Right ventricle myocardium inferior (tissue), 1 donor: ENCODE measurements around the gene FIP1L1. TPM values are rescaled to one million over a fixed set of nuclear protein-coding genes. Genes with fewer than 3 reads are reported as not detected.
"Not testable (repeated sequence)": the region's sequence is repeated elsewhere in the genome, so short reads cannot be mapped to it uniquely, and the experiment has no call there.

Experiments used
- ATAC-seq: fragments of 200-7000 bp; cut with Tn5 transposase; one replicate; pipeline ENCODE4 v1.9.1; 2020; ENCODE audit warnings: mild to moderate bottlenecking, moderate library complexity
- DNase-seq: peaks from one replicate; pipeline ENCODE4 v3.0.0; 2021; ENCODE audit errors: missing footprints
- intact Hi-C: fragments of 100-400 bp; cut with DNase I; formaldehyde crosslinking; loops from one replicate; pipeline ENCODE4 v1.11.0; 2022
- long read RNA-seq: library from polyadenylated mRNA; unstranded; transcript quantifications from one replicate; pipeline ENCODE4 v2.0.0, GENCODE V29; 2021
- total RNA-seq: library from RNA; stranded (reverse); fragmentation: NEBNext Ultra II Directional; extraction: Animal tissue kit (Norgen Biotek cat#: 25700); gene quantifications from one replicate; pipeline ENCODE4 v1.2.1, GENCODE V29; 2021
- donor health status: DM: no; HTN: yes; CAD: no; lungs with severe emphysema.

The FIP1L1 gene
- 26.0 TPM for total RNA-seq
- long read RNA-seq, partial matches to known transcripts: 0 of 28 reads
- long read RNA-seq, other reads (novel, unspliced or antisense): 20 of 28 reads

DNA sequence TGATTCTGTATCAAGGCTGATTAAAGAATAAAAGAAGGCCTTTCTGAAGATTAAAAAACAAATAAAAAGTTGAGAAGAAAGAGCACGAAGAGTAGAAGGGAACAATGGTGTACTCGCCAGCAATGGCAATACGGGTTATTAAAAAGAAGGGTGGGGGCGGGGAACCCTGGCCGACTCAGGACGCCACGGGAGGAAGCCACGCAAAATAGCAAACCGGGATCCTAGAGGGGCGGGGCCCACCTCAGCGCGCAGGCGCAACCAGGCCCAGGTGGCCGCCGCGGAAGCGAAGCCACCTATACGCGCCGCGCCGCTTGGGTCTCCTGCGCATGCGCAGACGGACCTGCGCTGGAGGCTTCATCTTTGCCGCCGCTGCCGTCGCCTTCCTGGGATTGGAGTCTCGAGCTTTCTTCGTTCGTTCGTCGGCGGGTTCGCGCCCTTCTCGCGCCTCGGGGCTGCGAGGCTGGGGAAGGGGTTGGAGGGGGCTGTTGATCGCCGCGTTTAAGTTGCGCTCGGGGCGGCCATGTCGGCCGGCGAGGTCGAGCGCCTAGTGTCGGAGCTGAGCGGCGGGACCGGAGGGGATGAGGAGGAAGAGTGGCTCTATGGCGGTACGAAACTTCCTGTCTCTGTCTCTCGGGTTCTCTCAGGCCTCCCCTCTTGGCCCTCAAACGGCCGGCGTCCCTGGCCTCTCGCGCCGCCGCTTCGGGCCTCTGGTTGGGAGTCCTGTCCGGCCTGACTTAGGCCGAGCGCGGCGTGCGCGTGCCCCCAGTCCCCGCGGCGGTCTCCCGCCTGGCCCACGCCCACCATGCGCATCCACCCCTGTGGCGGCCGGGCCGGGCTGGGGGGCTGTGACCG lies at the start of gene FIP1L1:
FIP1L1 (plus strand) TSS at position 323 of the 852 bp plus-strand sequence; CDS start at position 521, 198 bp downstream.
- DNase-seq (peak; percentile 98), ATAC-seq (peak; percentile 99)
- intact Hi-C loops: loop anchor here (5.0 kb wide), 2 partner anchors 355 to 855 kb away; no protein-coding TSS in a partner anchor

GRCh38 chr4:53334916-53335315 lies 42.5 kb upstream of the FIP1L1 start:
- ATAC-seq, DNase-seq, intact Hi-C loops: not testable (repeated sequence)

DNA sequence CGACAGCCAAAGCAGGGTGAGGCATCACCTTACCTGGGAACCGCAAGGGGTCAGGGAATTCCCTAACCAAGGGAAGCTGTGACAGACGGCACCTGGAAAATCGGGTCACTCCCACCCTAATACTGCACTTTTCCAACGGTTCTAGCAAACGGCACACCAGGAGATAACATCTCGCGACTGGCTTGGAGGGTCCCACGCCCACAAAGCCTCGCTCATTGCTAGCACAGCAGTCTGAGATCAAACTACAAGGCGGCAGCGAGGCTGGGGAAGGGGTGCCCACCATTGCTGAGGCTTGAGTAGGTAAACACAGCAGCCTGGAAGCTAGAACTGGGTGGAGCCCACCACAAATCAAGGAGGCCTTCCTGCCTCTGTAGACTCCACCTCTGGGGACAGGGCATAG lies 37.3 kb upstream of the FIP1L1 start:
- DNase-seq, intact Hi-C loops: not testable (repeated sequence)

DNA sequence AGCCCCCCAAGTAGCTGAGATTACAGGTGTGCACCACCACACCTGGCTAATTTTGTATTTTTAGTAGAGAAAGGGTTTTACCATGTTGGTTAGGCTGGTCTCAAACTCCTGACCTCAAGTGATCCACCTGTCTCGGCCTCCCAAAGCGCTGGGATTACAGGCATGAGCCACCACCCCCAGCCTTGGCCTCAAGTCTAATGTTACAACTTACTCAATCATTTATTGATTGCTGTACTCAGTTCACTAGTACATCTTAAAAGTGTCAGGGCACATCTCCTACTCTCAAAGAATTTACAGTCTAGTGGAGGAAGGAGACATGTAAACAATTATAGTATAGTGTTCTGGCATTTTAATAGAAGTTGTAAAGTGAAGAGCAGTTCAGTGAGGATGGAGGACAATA lies 31.0 kb upstream of the FIP1L1 start:
- ATAC-seq, DNase-seq, intact Hi-C loops: not testable (repeated sequence)

More for the DNA sequence above, 37.3 kb upstream of the FIP1L1 start:
- not testable (repeated sequence) for ATAC-seq

DNA sequence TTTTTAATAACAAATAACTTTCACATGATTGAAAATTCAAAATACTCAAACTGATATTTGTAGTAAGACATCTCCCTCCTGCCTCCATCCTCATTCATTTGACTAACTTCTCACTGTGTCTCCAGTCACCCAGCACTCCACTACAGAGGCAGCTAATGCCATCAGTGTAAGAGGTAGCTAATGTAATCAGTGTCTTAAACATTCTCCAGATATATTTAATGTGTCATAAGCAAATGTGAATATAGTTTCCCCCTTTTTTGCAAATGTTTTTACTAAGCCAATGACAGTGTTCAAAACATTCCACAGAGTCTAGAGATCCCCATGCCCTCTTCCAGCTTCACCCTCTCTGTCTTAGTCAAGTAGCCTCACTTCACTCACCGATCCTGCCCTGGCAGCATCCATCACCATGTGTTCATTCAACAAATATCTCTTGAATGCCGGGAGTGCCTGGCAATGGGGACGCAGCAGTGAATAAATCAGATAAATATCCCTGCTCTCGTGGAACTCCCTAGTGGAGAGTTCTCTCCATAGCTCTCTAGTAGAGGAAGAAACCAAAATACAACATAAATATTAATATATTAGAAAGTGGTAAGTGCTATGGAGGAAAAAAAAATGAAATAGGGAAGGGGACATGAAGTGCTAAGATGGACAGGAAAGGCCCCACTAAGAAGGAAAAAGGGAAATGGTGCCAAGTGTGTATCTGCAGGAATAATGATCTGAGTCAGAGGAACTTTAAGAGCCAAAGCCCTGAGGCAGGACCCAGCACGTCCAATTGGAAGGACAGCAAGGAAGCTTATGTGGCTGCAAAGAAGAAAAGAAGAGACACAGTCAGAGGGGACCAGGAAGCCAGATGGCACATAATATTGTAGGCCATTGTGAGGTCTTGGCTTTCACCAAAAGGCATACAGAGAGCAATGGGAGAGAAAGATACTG lies 30.3 kb upstream of the FIP1L1 start:
- no peak for DNase-seq
- intact Hi-C loops: no loop called here
- ATAC-seq: peak; percentile 72

- no peak for ATAC-seq
- intact Hi-C loops: no loop called here
- DNase-seq: no peak
These were observed 29.4 kb upstream of the FIP1L1 start for GRCh38 chr4:53348046-53348445.

GRCh38 chr4:53349091-53349491 lies 28.4 kb upstream of the FIP1L1 start:
- DNase-seq (no peak), ATAC-seq (no peak)
- intact Hi-C loops: no loop called here

- ATAC-seq (no peak), DNase-seq (no peak)
- intact Hi-C loops: no loop called here
These were observed 23.3 kb upstream of the FIP1L1 start for GRCh38 chr4:53354012-53354722.

GRCh38 chr4:53355930-53356521 lies 21.4 kb upstream of the FIP1L1 start:
- ATAC-seq: no peak
- intact Hi-C loops: no loop called here
- no peak for DNase-seq

DNA sequence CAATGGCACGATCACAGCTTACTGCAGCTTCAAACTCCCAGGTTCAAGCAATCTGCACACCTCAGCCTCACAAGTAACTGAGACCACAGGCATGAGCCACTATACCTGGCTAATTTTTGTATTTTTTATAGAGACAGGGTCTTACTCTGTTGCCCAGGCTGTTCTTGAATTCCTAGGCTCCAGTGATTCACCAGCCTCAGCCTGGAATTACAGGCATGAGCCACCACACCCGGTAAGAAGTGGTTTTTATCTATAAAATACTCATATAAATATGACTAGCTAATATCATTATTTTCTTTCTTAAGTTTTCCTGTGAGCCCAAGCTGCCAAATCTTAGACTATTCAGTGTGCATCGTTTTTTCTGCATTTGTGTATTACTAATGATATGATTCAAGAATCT lies 16.0 kb upstream of the FIP1L1 start:
- no peak for ATAC-seq
- intact Hi-C loops: no loop called here
- DNase-seq: no peak

GRCh38 chr4:53362093-53362492 lies 15.3 kb upstream of the FIP1L1 start:
- intact Hi-C loops: no loop called here
- ATAC-seq (no peak), DNase-seq (no peak)

GRCh38 chr4:53364624-53365023 lies 12.8 kb upstream of the FIP1L1 start:
- DNase-seq (no peak), ATAC-seq (no peak)
- intact Hi-C loops: no loop called here

- intact Hi-C loops: no loop called here
- no peak for ATAC-seq
These were observed 12.3 kb upstream of the FIP1L1 start for GRCh38 chr4:53365121-53365485.

GRCh38 chr4:53365486-53366300 lies 11.7 kb upstream of the FIP1L1 start, which contains the start of gene SCFD2:
TSS of gene SCFD2 (minus strand) at chr4:53366061.
- peak; percentile 97 for DNase-seq
- peak; percentile 100 for ATAC-seq
- intact Hi-C loops: no loop called here

More at GRCh38 chr4:53365121-53365485, 12.3 kb upstream of the FIP1L1 start:
- DNase-seq: no peak

DNA sequence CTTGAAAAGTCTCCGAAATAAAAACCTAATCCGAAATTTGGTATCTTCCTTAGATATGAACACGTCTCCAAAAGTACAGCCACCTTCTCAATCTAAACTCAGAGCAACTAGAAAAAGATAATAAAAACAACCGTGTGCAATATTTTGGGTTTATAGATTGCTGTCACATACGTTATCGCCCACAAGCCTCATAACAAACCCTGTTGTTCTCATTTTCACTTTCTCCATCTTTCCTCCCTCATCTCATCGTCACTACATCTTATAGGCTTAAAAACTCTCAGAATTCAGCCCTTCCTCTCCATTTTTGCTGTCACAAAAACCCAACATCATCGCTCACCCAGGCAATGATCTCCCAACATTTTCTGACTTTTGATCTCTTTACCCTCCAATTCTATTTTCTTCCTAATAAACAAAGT lies 11.1 kb upstream of the FIP1L1 start:
- no peak for DNase-seq
- intact Hi-C loops: no loop called here
- no peak for ATAC-seq

GRCh38 chr4:53367721-53368120 lies 9.7 kb upstream of the FIP1L1 start:
- intact Hi-C loops: no loop called here
- DNase-seq (no peak), ATAC-seq (no peak)

DNA sequence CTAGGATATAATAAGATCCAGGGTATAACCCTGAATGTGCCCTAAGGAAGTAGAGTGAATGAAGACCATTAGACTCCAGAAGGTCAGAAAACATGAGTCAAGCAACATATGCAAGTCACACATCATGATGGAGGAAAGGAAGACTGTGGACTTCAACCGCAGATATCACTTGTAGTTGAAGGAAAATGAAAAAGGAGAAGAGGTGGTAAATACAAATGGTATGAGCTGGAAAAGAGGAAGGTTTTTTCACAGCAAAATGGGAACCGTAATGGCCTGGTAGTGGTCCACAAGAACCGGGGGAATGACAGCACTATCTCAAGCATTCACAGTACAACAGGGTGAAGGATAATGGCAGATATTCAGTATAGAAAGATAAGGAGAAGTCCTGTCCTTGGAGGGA lies 6.4 kb upstream of the FIP1L1 start:
- ATAC-seq (no peak), DNase-seq (no peak)
- intact Hi-C loops: no loop called here
